Endothelial cell of umbilical vein (primary cell): Measurements from ENCODE around the gene CCS. TPM values are rescaled to one million over a fixed set of nuclear protein-coding genes. Genes with fewer than 3 reads are reported as not detected.

ENCODE experiments used
- BruUV-seq: library from RNA; stranded (reverse); fragments of 400-500 nt; replicated peaks from 2 replicates; lab custom pipeline; 2021; lab: Mats Ljungman, UMichigan
- CTCF ChIA-PET: fragments of 300-600, 350-600 bp; sonication (Branson Sonifier 250); formaldehyde crosslinking; loops from one replicate; lab custom pipeline; 2021; ENCODE audit warnings: antibody characterized with exemption, inconsistent platforms; lab: Charles Lee
- POLR2A ChIA-PET: fragments of 300-600, 350-600 bp; sonication (Branson Sonifier 250); formaldehyde crosslinking; loops from one replicate; lab custom pipeline; 2021; ENCODE audit warnings: antibody characterized with exemption, inconsistent platforms; lab: Charles Lee
- DNase-seq: peaks from one replicate; pipeline ENCODE4 v3.0.0-alpha.2; 2011; ENCODE audit warnings: low read depth, low spot score
- FAIRE-seq: peaks from 2 replicates; lab custom pipeline; 2011; peaks lifted over from hg19 to GRCh38; lab: Jason Lieb, UNC
- H2AFZ ChIP-seq: 2 replicates; pipeline ENCODE4 v1.6.0; 2012; ENCODE audit warnings: low read depth, low read length, control low read depth, inconsistent platforms
- H3K27ac ChIP-seq: 2 replicates; pipeline ENCODE4 v1.5.1; 2011; ENCODE audit warnings: low read depth, mild to moderate bottlenecking, control low read depth, low read length, moderate library complexity; ENCODE audit not compliant: insufficient read depth
- H3K27me3 ChIP-seq, 2 experiments: 2 replicates each; pipeline versions ENCODE4 v1.6.0 to v1.6.1; 2011; ENCODE audit warnings: low read length in 2 of 2, mixed read lengths in 1 of 2; ENCODE audit not compliant: control insufficient read depth in 2 of 2, insufficient read depth in 2 of 2
- H3K36me3 ChIP-seq, 2 experiments: 2 replicates in 1 of 2; 3 replicates in 1 of 2; pipeline ENCODE4 v1.5.1; 2011; ENCODE audit warnings: low read length in 2 of 2, mild to moderate bottlenecking in 1 of 2, moderate library complexity in 1 of 2; ENCODE audit not compliant: control insufficient read depth in 2 of 2, insufficient read depth in 2 of 2; ENCODE audit errors: extremely low read depth in 1 of 2
- H3K4me1 ChIP-seq: 3 replicates; pipeline ENCODE4 v1.5.1; 2011; ENCODE audit warnings: mild to moderate bottlenecking, low read length; ENCODE audit not compliant: control insufficient read depth, insufficient read depth; ENCODE audit errors: extremely low read depth
- H3K4me2 ChIP-seq: 2 replicates; pipeline ENCODE4 v1.6.1; 2011; ENCODE audit warnings: low read length, control low read depth, mixed read lengths; ENCODE audit not compliant: insufficient read depth
- H3K4me3 ChIP-seq, 3 experiments: fragments of 200-600 bp in 1 of 3; sonication (generic), shearing (Covaris generic) in 1 of 3; replicated peaks in 1 of 3; 2 replicates each; pipeline ENCODE4 v1.5.1; 2011 to 2016; ENCODE audit warnings: control low read depth in 3 of 3, low read length in 3 of 3, mild to moderate bottlenecking in 2 of 3, inconsistent platforms in 1 of 3, low read depth in 1 of 3, moderate library complexity in 1 of 3; ENCODE audit not compliant: insufficient read depth in 1 of 3
- H3K79me2 ChIP-seq: 2 replicates; pipeline ENCODE4 v1.6.0; 2012; ENCODE audit warnings: low read length, inconsistent platforms; ENCODE audit not compliant: control insufficient read depth, insufficient read depth
- H3K9ac ChIP-seq: replicated peaks from 2 replicates; pipeline ENCODE3; 2011; ENCODE audit warnings: low read length, control low read depth; ENCODE audit not compliant: insufficient read depth; ENCODE audit errors: extremely low read depth
- H3K9me1 ChIP-seq: replicated peaks from 3 replicates; pipeline ENCODE4 v1.6.0; 2011; ENCODE audit warnings: mild to moderate bottlenecking, low read length; ENCODE audit not compliant: control insufficient read depth, insufficient read depth; ENCODE audit errors: extremely low read depth
- H3K9me3 ChIP-seq: replicated peaks from 2 replicates; pipeline ENCODE4 v1.5.1; 2012; ENCODE audit warnings: low read length, inconsistent platforms; ENCODE audit not compliant: control insufficient read depth, insufficient read depth
- H4K20me1 ChIP-seq: replicated peaks from 2 replicates; pipeline ENCODE3; 2011; ENCODE audit warnings: mild to moderate bottlenecking, low read length; ENCODE audit not compliant: control insufficient read depth, insufficient read depth; ENCODE audit errors: extremely low read depth
- CTCF ChIP-seq, 2 donors: IDR thresholded peaks; 1 replicate in 1 of 2; 2 replicates in 1 of 2; pipeline ENCODE4 v1.5.1; 2011; ENCODE audit warnings: low read length in 2 of 2, mild to moderate bottlenecking in 2 of 2, moderate library complexity in 2 of 2, control low read depth in 1 of 2, inconsistent platforms in 1 of 2, low read depth in 1 of 2; ENCODE audit not compliant: insufficient read depth in 1 of 2; ENCODE audit errors: extremely low read depth in 1 of 2
- EZH2 ChIP-seq: IDR thresholded peaks from 2 replicates; pipeline ENCODE4 v1.6.1; 2012; ENCODE audit warnings: borderline replicate concordance, low read depth, mild to moderate bottlenecking, moderate library complexity, low read length, inconsistent platforms; ENCODE audit not compliant: severe bottlenecking
- FOS ChIP-seq: IDR thresholded peaks from 2 replicates; pipeline ENCODE4 v1.6.1; 2011; ENCODE audit warnings: mild to moderate bottlenecking, low read length, moderate library complexity, borderline replicate concordance; ENCODE audit not compliant: insufficient read depth
- GATA2 ChIP-seq: IDR thresholded peaks from 2 replicates; pipeline ENCODE4 v1.7.0; 2011; ENCODE audit warnings: low read depth, mild to moderate bottlenecking, moderate library complexity, mixed read lengths, low read length; ENCODE audit not compliant: insufficient read length, insufficient read depth
- JUN ChIP-seq: IDR thresholded peaks from 2 replicates; pipeline ENCODE4 v1.6.1; 2011; ENCODE audit warnings: borderline replicate concordance, low read depth; ENCODE audit not compliant: insufficient read length, insufficient read depth
- MYC ChIP-seq: IDR thresholded peaks from one replicate; pipeline ENCODE4 v1.6.1; 2011; ENCODE audit warnings: mild to moderate bottlenecking, low read depth, low read length
- POLR2A ChIP-seq: IDR thresholded peaks from 2 replicates; pipeline ENCODE4 v1.6.1; 2012; ENCODE audit warnings: low read depth, mild to moderate bottlenecking, control low read depth, low read length
- POLR2AphosphoS5 ChIP-seq: IDR thresholded peaks from 2 replicates; pipeline ENCODE4 v1.6.1; 2012; ENCODE audit warnings: low read depth, mild to moderate bottlenecking, control low read depth, low read length, moderate library complexity; ENCODE audit not compliant: insufficient read depth
- dilution Hi-C: fragments of 300-500 bp; cut with MboI; formaldehyde crosslinking; loops from one replicate; pipeline ENCODE4 v1.15.0; 2019; ENCODE audit warnings: low sequenced_read_pairs; ENCODE audit not compliant: extremely low pct_ligation_motif_present
- intact Hi-C: fragments of 100-400 bp; cut with micrococcal nuclease; formaldehyde crosslinking; loops from one replicate; pipeline ENCODE4 v1.10.0; 2022
- polyA plus RNA-seq, 4 experiments: library from polyadenylated mRNA; depleted of rRNA in 3 of 4; stranded (reverse) in 3 of 4; unstranded in 1 of 4; fragments of >200 nt; gene quantifications; 2 replicates each; pipeline versions ENCODE4 v1.2.1 to v1.2.3, GENCODE V29; 2011 to 2012; ENCODE audit warnings: missing spikeins in 1 of 4
- total RNA-seq: library from RNA; stranded (reverse); gene quantifications from 2 replicates; pipeline ENCODE4 v1.2.3, GENCODE V29; 2021
- TF ChIP-seq, protein P1 (sequence below): IDR thresholded peaks from 2 replicates; pipeline ENCODE4 v1.6.1; 2011; ENCODE audit not compliant: insufficient read depth, insufficient read length

CCS gene
- total and polyA plus RNA-seq, 2 donors (not counting 3 experiments of a cell fraction or from before 2014, with no cell fraction given): 38.7 to 39.0 TPM

DNA sequence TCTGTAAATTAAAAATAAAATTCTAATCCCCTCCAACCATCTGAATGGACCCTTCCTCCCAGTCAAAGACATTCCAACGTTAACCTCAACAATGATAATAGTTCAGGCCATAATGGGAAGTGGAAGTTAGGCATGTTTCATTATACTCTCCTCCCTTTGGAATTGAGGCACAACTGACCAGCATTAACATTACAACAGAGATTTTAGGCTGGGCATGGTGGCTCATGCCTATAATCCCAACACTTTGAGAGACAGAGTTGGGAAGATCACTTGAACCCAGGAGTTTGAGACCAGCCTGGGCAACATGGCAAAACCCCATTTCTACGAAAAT is 22.2 kb upstream of the CCS start:
- no peaks in the 10 kb centered on the region for H3K36me3 ChIP-seq
- no peak for DNase-seq
- H3K9ac ChIP-seq: no peak overlapping the region
- no peaks in the 10 kb centered on the region for H3K79me2 ChIP-seq
- dilution Hi-C loops (no loop called here), intact Hi-C loops (no loop called here)
- no peak overlapping the region for H3K4me2 ChIP-seq
- H3K9me1 ChIP-seq: no peaks in the 10 kb centered on the region
- no TSS peak for BruUV-seq
- FAIRE-seq: no peak
- TF ChIP-seq POLR2A (no peak), POLR2AphosphoS5 (no peak), MYC (no peak), EZH2 (no peak), FOS (no peak), JUN (no peak), CTCF (IDR thresholded peaks at IDR 0.05; ENCODE audit: extremely low read depth in 1 of 2, insufficient read depth in 1 of 2, low read depth in 1 of 2, low read length in 2 of 2) (no peak), GATA2 (no peak)
- TF ChIP-seq, protein P1, sequence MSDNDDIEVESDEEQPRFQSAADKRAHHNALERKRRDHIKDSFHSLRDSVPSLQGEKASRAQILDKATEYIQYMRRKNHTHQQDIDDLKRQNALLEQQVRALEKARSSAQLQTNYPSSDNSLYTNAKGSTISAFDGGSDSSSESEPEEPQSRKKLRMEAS: no peak
- no peaks in the 10 kb centered on the region for H4K20me1 ChIP-seq
- H2AFZ ChIP-seq: no peak overlapping the region
- peaks cover 3% of the 10 kb centered on the region for H3K4me1 ChIP-seq
- CTCF ChIA-PET: no interaction called here
- H3K9me3 ChIP-seq: no peaks in the 10 kb centered on the region
- no peak overlapping the region for H3K4me3 ChIP-seq
- no peak overlapping the region for H3K27ac ChIP-seq
- no peaks in the 10 kb centered on the region for H3K27me3 ChIP-seq
- POLR2A ChIA-PET: no interaction called here
